Neural progenitor cell (in vitro differentiated cells): ENCODE results near the gene TMEM266. TPM values are rescaled to one million over a fixed set of nuclear protein-coding genes. Genes with fewer than 3 reads are reported as not detected.

Experiments
- DNase-seq: peaks from one replicate; pipeline ENCODE4 v3.0.0-alpha.2; 2016; ENCODE audit warnings: low spot score
- H2AFZ ChIP-seq: fragments of 200-600 bp; sonication (generic); replicated peaks from 2 replicates; pipeline ENCODE4 v1.6.1; 2016; ENCODE audit warnings: antibody characterized with exemption
- H3F3A ChIP-seq: fragments of 200-600 bp; sonication (generic); 2 replicates; pipeline ENCODE4 v1.6.1; 2016; ENCODE audit warnings: antibody characterized with exemption, low read depth
- H3K27ac ChIP-seq: fragments of 200-600 bp; sonication (generic); 2 replicates; pipeline ENCODE4 v1.5.1; 2016; ENCODE audit warnings: mild to moderate bottlenecking
- H3K27me3 ChIP-seq: fragments of 200-600 bp; sonication (generic); 2 replicates; pipeline ENCODE4 v1.6.1; 2016; ENCODE audit warnings: mild to moderate bottlenecking, moderate library complexity
- H3K36me3 ChIP-seq: fragments of 200-600 bp; sonication (generic); 2 replicates; pipeline ENCODE4 v1.5.1; 2016
- H3K4me1 ChIP-seq: fragments of 200-600 bp; sonication (generic); 2 replicates; pipeline ENCODE4 v1.6.1; 2016; ENCODE audit warnings: mixed run types
- H3K4me2 ChIP-seq: fragments of 200-600 bp; sonication (generic); 2 replicates; pipeline ENCODE4 v1.6.1; 2016
- H3K4me3 ChIP-seq: fragments of 200-600 bp; sonication (generic); 2 replicates; pipeline ENCODE4 v1.5.1; 2016
- H3K79me2 ChIP-seq: fragments of 200-600 bp; sonication (generic); 2 replicates; pipeline ENCODE4 v1.6.1; 2016; ENCODE audit warnings: low read depth
- H3K9ac ChIP-seq: fragments of 200-600 bp; sonication (generic); 2 replicates; pipeline ENCODE4 v1.6.1; 2016
- H3K9me3 ChIP-seq: fragments of 200-600 bp; sonication (generic); 2 replicates; pipeline ENCODE4 v1.5.1; 2016; ENCODE audit warnings: low read depth
- H4K20me1 ChIP-seq: fragments of 200-600 bp; sonication (generic); 2 replicates; pipeline ENCODE4 v1.6.1; 2016; ENCODE audit warnings: low read depth
- H3K27ac Mint-ChIP-seq: 3 replicates; pipeline ENCODE4 v1.8.0; 2021; ENCODE audit warnings: mixed read lengths
- H3K27me3 Mint-ChIP-seq: 2 replicates; pipeline ENCODE4 v1.8.0; 2022; ENCODE audit warnings: low read depth, mild to moderate bottlenecking, inconsistent platforms, moderate library complexity, mixed read lengths; ENCODE audit not compliant: insufficient read depth
- H3K36me3 Mint-ChIP-seq: 3 replicates; pipeline ENCODE4 v1.8.0; 2021; ENCODE audit warnings: mixed read lengths
- H3K4me1 Mint-ChIP-seq: 3 replicates; pipeline ENCODE4 v1.8.0; 2021; ENCODE audit warnings: mixed read lengths
- H3K4me3 Mint-ChIP-seq: 3 replicates; pipeline ENCODE4 v1.8.0; 2021; ENCODE audit warnings: mild to moderate bottlenecking, moderate library complexity, mixed read lengths
- H3K9me3 Mint-ChIP-seq: 3 replicates; pipeline ENCODE4 v1.8.0; 2020; ENCODE audit warnings: mixed read lengths
- CTCF ChIP-seq: fragments of 200-600 bp; sonication (generic); IDR thresholded peaks from 2 replicates; pipeline ENCODE4 v1.5.1; 2017; ENCODE audit warnings: antibody characterized with exemption, mild to moderate bottlenecking
- EZH2 ChIP-seq: fragments of 200-600 bp; sonication (generic); IDR thresholded peaks from 2 replicates; pipeline ENCODE4 v1.6.1; 2017; ENCODE audit warnings: antibody characterized with exemption, mild to moderate bottlenecking, moderate library complexity
- EZH2phosphoT487 ChIP-seq: fragments of 200-600 bp; sonication (generic); IDR thresholded peaks from 2 replicates; pipeline ENCODE4 v1.6.1; 2017; ENCODE audit warnings: antibody characterized with exemption
- total RNA-seq: library from RNA; depleted of rRNA; stranded (reverse); fragments of >200 nt; gene quantifications from 2 replicates; pipeline ENCODE4 v1.2.3, GENCODE V29; 2015; ENCODE audit warnings: low replicate concordance

Gene TMEM266
- total RNA-seq, 1 donor from 2014 or later = 0.43 TPM

GRCh38 chr15:76138436-76138835, 78.7 kb downstream of the TMEM266 start:
- H4K20me1 ChIP-seq = no peaks in the 10 kb centered on the region
- no peak for TF ChIP-seq EZH2phosphoT487
- TF ChIP-seq EZH2 = no peak
- no peak for TF ChIP-seq CTCF
- peaks cover 5% of the 10 kb centered on the region for H3K27me3 Mint-ChIP-seq
- H3K36me3 Mint-ChIP-seq = no peaks in the 10 kb centered on the region
- H3K4me3 ChIP-seq = no peak overlapping the region
- peaks cover 9% of the 10 kb centered on the region for H3F3A ChIP-seq
- peaks cover 5% of the 10 kb centered on the region for H3K4me1 Mint-ChIP-seq
- peak overlapping the region; percentile 31 for H3K4me3 Mint-ChIP-seq
- no peaks in the 10 kb centered on the region for H3K79me2 ChIP-seq
- no peak overlapping the region for H3K27ac Mint-ChIP-seq
- H3K9me3 Mint-ChIP-seq = no peaks in the 10 kb centered on the region
- no peak overlapping the region for H3K27ac ChIP-seq
- no peaks in the 10 kb centered on the region for H3K9me3 ChIP-seq
- H3K27me3 ChIP-seq = peaks cover 10% of the 10 kb centered on the region
- H3K9ac ChIP-seq = no peak overlapping the region
- no peaks in the 10 kb centered on the region for H3K36me3 ChIP-seq
- no peak overlapping the region for H2AFZ ChIP-seq
- no peak for DNase-seq
- H3K4me2 ChIP-seq = no peak overlapping the region
- H3K4me1 ChIP-seq = peaks cover 6% of the 10 kb centered on the region

GRCh38 chr15:76139368-76140073, 79.7 kb downstream of the TMEM266 start:
- TF ChIP-seq CTCF = peak; percentile 86
- TF ChIP-seq EZH2 = no peak
- no peak for TF ChIP-seq EZH2phosphoT487
- Histone ChIP-seq H3K9me3 (no peaks in the 10 kb centered on the region), H3K4me1 (peaks cover 6% of the 10 kb centered on the region), H3K36me3 (no peaks in the 10 kb centered on the region), H3K4me2 (peak overlapping the region; percentile 36), H3K4me3 (no peak overlapping the region), H4K20me1 (no peaks in the 10 kb centered on the region), H3K9ac (no peak overlapping the region), H3K79me2 (no peaks in the 10 kb centered on the region), H3K27me3 (peaks cover 10% of the 10 kb centered on the region), H2AFZ (peak overlapping the region; percentile 90), H3F3A (peaks cover 9% of the 10 kb centered on the region), H3K27ac (no peak overlapping the region)
- Mint-ChIP-seq H3K4me3 (no peak overlapping the region), H3K36me3 (no peaks in the 10 kb centered on the region), H3K4me1 (peaks cover 10% of the 10 kb centered on the region), H3K27me3 (peaks cover 5% of the 10 kb centered on the region), H3K9me3 (no peaks in the 10 kb centered on the region), H3K27ac (no peak overlapping the region)
- peak; percentile 85 for DNase-seq

GRCh38 chr15:76140074-76140464, 80.3 kb downstream of the TMEM266 start:
- no peaks in the 10 kb centered on the region for H4K20me1 ChIP-seq
- TF ChIP-seq EZH2phosphoT487 (no peak), EZH2 (no peak), CTCF (no peak)
- H3K27me3 Mint-ChIP-seq = peaks cover 5% of the 10 kb centered on the region
- H2AFZ ChIP-seq = peak overlapping the region; percentile 90
- H3F3A ChIP-seq = peaks cover 9% of the 10 kb centered on the region
- no peak overlapping the region for H3K4me3 ChIP-seq
- H3K4me2 ChIP-seq = peak overlapping the region; percentile 36
- peaks cover 10% of the 10 kb centered on the region for H3K4me1 Mint-ChIP-seq
- H3K9me3 ChIP-seq = no peaks in the 10 kb centered on the region
- H3K36me3 Mint-ChIP-seq = no peaks in the 10 kb centered on the region
- H3K4me3 Mint-ChIP-seq = no peak overlapping the region
- H3K27ac ChIP-seq = no peak overlapping the region
- H3K9me3 Mint-ChIP-seq = no peaks in the 10 kb centered on the region
- H3K27ac Mint-ChIP-seq = no peak overlapping the region
- H3K79me2 ChIP-seq = no peaks in the 10 kb centered on the region
- peaks cover 10% of the 10 kb centered on the region for H3K27me3 ChIP-seq
- no peak overlapping the region for H3K9ac ChIP-seq
- H3K36me3 ChIP-seq = no peaks in the 10 kb centered on the region
- peaks cover 6% of the 10 kb centered on the region for H3K4me1 ChIP-seq
- peak; percentile 21 for DNase-seq
